ENCODE measurements around the gene GDPD1.
A peak's percentile ranks its signal among the peaks of the same experiment; 100 is the strongest.
"Not testable (repeated sequence)": the region's sequence is repeated elsewhere in the genome, so short reads cannot be mapped to it uniquely, and the experiment has no call there.

The GDPD1 gene

DNA sequence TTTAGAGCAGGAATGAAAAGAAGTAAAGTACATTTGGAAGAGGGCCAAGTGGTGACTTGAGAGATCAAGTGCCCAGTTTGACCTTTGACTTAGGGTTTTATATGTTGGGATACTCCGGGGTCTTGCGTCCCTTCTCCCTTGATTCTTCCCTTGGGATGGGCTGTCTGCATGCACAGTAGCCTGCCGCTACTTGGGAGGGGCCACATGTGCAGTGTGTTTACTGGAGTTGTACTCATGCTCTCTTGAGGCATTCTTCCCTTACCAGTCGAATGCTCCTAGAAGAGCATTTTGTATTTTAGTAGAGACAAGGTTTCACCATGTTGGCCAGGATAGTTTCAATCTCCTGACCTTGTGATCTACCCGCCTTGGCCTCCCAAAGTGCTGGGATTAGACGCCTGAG lies 23.8 kb downstream of the GDPD1 start:
- DNase-seq (ENCODE audit: low read depth in 2 of 2): no peak

DNA sequence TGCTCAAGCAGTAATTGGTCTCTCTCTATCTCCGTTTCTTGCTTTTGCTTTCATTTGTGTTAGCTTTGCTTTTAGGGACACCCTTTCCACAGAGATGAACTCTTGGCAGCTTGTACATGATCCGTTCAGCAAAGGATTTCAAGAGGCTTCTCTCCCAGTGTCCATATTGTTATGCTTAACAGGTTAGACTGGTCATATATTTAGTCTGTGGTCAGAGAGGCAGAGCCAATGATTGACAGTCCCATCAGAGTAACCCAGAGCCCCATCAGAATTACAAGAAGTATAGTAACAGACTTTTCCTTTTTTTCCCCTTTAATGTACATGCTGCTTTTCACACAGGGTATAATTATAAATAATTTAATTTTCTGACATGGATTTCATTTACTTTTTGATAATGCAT lies 34.4 kb downstream of the GDPD1 start:
- no peak for DNase-seq (ENCODE audit: low read depth in 2 of 2)

DNA sequence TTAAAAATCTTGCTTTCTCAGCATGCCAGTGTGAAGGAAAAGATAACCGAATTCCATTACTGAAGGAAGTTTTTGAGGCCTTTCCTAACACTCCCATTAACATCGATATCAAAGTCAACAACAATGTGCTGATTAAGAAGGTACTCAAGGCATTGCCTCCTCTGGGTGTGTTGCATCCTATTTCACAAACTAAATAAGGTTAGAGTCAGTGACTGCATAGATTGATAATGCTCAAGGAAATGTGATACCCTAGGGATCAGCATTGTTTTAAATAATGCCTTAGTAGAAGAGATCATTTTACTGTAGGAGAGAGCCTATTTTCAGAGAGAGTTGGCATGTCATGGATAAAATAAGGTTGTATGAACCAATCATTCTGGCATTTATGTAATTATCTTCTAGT lies 36.8 kb downstream of the GDPD1 start:
- DNase-seq (ENCODE audit: low read depth in 2 of 2): no peak

DNA sequence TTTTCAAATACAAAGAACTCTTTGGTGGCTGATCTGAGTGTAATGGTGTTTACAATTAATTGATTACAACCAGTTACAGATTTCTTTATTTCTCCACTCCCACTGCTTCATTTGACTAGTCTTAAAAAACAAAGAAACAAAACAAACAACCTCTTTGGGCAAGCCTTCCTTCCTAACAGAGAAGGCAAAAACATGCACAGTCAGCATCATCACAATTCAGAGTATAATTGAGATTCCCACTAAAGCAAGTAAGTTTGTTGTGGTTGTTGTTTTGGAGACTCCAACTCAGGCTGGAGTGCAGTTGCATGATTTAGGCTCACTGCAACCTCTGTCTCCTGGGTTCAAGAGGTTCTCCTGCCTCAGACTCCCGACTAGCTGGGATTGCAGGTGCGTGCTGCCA lies 40.4 kb downstream of the GDPD1 start:
- no peak for DNase-seq (ENCODE audit: low read depth in 2 of 2)

DNA sequence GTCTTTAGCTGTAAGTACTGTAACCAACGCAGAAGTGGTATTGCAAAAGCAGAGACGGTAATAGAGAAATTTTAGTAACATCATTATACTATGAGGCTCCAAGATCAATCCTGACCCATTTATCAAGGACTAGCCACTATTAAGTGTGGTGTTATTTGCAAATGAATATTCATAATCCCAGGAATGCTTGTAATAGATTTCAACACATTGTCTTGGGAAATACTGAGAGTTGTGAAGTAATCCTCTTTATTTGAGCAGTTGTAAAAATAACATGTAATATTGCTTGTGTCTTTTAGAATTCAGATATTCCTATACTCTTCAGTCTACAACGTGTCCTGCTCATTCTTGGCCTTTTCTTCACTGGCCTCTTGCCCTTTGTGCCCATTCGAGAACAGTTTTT lies 46.4 kb downstream of the GDPD1 start:
- DNase-seq (ENCODE audit: low read depth in 2 of 2): no peak

DNA sequence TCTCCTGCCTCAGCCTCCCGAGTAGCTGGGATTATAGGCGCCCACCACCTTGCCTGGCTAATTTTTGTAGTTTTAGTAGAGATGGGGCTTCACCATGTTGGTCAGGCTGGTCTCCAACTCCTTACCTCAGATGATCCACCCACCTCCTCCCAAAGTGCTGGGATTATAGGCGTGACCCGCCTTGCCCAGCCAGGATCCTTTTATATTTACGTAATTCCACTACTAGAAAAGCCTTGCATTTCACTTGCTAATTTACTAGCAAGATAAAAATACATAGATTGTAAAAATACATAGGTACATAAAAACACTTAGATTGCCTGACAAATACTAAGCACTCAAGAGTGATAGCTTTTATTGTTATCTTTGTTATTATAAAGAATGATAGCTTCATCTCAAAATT lies 47.5 kb downstream of the GDPD1 start:
- DNase-seq (ENCODE audit: low read depth in 2 of 2): no peak

DNA sequence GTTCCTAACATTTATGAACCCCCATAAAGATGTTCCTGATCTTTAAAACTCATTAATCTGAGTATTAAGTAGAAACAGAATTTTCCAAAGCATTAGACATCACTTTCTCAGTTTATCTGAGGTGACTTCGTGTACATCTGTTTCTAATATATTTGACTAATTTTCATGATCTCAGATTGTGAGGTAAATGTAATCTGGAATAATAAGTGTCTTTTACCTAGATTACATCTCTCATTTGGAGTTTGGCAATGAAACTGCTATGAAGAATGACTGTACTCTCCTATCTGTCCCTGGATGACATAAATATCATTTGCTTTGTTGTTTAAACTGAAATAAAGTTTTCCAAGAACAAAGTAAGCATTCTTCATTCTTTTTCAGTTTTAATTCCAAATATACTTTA lies 55.3 kb downstream of the GDPD1 start:
- no peak for DNase-seq (ENCODE audit: low read depth in 2 of 2)

DNA sequence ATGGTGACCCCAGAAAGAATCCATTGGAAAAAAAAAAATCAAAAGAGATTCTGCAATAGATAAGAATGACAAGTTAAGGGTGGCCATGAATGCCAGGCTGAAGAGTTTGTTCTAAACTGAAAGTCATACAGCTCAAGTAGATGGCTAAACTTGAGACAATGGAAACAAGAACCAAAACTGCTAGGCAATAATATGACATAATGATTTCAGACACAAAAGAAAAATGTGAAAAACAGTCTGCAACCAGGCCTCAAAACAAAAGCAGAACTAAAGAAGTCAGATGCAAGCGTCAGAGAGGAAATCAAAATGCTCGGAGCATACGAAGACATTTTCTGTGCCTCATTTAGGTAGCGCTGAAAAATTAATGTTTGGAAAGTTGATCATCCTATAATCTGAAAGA lies 56.7 kb downstream of the GDPD1 start:
- no peak for DNase-seq (ENCODE audit: low read depth in 2 of 2)

DNA sequence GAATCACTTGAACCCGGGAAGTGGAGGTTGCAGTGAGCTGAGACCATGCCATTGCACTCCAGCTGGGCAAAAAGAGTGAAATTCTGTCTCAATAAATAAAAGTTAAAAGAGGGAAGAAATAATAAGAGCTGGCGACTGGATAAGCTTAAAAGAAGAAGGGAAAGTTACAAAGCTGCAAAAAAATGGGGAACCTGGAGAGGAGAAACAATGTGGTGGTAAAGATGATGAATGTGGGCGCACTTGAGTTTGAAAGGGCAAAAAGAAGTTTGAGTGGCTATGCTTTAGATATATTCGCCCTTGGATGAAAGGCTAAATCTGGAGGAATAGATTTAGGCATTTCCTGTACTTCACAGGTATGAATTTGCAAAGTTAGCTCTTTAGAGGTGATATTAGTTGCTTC lies 58.1 kb downstream of the GDPD1 start:
- DNase-seq (ENCODE audit: low read depth in 2 of 2): no peak

DNA sequence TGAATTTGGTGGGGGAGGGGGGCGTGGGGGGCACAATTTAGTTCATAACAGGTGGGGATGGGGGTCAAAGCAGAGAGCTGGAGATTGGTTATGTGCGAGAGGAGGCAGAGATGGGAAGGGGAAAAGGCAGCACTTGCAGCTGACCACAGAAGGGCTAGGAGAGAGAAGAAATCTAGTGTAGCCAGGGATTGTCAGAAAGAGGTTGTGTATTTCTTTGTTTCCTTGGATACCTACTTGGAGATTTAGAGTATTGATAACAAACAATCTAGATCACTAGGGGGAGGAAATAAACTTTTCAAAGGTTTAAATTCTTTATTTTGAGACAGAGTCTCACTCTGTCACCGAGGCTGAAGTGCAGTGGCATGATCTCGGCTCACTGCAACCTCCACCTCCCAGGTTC lies 64.0 kb downstream of the GDPD1 start:
- DNase-seq (ENCODE audit: low read depth in 2 of 2): no peak

DNA sequence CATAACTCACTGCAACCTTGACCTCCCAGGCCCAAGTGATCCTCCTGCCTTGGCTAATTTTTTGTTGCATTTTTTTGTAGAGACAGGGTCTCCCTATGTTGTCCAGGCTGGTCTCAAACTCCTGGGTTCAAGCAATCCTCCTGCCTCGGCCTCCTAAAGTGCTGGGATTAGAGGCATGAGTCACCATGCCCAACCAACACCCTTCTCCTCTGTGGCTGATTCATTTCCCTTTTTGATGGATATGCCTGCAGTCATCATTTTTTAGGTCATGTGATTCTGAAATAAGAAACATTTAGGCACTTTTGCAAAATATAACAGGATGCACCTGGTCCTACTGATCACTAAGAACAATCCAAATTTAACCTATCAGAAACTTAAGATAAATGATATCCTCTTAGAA lies 67.1 kb downstream of the GDPD1 start:
- DNase-seq (ENCODE audit: low read depth in 2 of 2): no peak

DNA sequence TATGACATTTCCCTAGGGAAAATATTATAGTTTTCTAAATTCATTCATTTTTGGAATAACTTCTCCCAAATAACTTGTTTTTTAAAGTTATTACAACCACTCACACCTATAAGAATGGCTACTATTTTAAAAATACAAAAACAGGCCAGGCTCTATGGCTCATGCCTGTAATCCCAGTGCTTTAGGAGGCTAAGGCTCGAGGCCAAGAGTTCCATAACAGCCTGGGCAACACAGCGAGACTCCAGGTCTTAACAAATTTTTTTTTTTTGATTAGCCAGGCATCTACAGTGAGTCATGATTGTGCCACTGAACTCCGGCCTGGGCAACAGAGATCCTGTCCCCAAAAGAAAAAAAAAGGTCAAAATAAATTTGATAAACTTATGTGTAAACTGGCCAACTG lies 67.6 kb downstream of the GDPD1 start:
- DNase-seq (ENCODE audit: low read depth in 2 of 2): no peak

DNA sequence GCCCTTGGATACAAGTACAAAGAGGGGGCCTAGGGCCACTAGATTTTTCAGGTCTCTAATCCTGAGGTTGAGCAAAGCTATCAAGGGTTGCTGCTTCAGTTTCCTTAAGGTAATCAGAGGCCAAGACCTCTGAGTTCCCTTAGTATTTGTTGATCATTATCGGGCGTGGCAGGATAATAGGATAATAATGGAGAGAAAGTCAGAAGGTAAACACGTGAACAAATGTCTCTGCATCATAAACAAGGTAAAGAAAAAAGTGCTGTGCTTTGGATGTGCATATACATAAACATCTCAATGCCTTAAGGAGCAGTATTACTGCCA lies 69.6 kb downstream of the GDPD1 start:
- no peak for DNase-seq (ENCODE audit: low read depth in 2 of 2)

DNA sequence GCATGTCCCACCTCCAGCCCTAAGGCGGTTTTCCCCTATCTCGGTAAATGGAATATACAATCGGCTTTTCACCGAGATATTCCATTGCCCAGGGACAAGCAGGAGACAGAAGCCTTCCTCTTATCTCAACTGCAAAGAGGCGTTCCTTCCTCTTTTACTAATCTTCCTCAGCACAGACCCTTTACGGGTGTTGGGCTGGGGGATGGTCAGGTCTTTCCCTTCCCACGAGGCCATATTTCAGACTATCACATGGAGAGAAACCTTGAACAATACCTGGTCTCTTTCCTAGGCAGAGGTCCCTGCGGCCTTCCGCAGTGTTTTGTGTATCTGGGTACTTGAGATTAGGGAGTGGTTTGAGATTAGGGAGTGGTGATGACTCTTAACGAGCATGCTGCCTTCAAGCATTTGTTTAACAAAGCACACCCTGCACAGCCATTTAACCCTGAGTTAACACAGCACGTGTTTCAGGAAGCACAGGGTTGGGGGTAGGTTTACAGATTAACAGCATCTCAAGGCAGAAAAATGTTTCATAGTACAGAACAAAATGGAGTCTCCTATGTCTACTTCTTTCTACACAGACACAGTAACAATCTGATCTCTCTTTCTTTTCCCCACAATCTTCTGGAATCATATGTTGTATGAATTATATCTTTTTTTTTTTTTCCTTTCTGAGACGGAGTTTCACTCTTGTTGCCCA lies 70.1 kb downstream of the GDPD1 start:
- not testable (repeated sequence) for DNase-seq (ENCODE audit: low read depth in 2 of 2)

DNA sequence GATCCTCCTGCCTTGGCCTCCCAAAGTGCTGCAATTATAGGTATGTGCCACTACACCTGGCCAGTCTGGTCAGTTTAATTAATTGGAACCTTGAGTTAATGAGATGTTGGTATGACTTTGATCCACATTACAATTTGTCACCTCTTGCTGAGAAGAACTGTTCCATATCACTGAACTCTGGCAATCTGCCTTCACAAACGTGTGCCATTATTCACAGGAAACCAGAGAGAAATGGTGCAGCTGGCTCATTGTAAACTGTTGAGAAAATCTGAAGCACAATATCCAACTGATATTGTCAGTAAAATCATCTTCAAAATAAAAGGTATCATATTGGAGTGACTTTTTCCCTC lies 71.8 kb downstream of the GDPD1 start:
- DNase-seq (ENCODE audit: low read depth in 2 of 2): no peak

DNA sequence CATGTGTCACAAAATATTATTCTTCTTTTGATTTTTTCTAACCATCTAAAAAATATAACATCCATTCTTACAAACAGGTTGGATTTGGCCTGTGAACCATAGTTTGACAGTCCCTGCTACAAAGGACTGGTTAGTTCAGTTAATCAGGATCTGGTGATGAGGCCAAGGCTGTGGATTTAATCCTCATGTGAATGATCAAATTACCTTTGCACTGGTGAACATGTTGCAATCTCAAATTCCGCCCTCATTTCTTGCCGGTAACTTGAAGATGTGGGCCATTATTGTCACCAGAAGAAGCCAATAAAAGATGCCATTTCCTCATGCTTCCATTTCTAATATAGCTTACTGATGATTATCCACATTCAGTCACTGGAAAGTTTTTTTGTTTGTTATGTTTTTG lies 75.9 kb downstream of the GDPD1 start:
- no peak for DNase-seq (ENCODE audit: low read depth in 2 of 2)

DNA sequence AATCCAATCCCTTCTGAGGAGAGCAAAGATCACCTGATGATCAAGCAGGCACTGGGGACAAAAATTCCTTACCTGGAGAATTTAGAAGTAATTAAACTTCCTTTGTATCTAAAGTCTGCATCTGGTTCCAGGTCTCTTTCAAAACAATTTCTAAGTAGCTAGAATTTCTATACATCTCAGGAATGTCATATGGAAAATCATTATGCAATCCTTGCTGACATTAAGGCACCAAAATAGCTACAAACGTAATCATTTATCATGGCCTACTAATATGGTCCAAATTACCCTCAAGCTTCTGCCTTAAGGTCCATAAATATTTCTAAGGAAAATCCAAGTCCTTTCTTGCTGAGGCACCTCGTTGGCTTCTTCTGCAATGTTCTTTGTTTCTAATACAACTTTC lies 78.2 kb downstream of the GDPD1 start:
- DNase-seq (ENCODE audit: low read depth in 2 of 2): peak; percentile 17 to 21

DNA sequence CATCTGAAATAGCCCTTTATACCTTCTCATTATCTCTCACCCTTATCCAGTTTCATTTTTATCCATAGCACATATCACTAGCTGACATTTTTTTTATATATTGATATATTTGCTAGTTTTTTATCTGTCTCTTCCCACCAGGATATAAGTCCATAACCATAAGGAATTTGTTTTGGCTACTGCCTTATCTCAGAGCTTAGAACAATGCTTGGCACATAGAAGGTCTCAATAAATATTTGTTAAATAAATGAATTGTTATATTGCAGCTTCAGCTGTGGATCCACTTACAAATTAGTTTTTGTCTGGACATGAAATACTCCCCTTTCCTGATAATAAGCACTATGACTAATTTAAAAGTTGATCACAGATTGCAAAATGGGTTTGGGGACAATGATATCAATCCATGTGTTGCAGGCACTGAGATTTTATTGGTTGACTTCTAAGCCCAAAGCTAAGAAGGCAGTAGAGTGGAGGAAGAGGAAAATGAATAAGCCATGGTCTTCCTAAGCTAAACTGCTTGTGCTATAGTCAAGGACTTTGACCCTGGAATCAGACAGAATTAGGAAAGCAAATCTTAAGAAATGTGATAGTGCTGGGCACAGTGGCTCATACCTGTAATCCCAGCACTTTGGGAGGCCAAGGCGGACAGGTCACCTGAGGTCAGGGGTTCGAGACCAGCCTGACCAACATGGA lies 79.2 kb downstream of the GDPD1 start:
- DNase-seq (ENCODE audit: low read depth in 2 of 2): no peak

DNA sequence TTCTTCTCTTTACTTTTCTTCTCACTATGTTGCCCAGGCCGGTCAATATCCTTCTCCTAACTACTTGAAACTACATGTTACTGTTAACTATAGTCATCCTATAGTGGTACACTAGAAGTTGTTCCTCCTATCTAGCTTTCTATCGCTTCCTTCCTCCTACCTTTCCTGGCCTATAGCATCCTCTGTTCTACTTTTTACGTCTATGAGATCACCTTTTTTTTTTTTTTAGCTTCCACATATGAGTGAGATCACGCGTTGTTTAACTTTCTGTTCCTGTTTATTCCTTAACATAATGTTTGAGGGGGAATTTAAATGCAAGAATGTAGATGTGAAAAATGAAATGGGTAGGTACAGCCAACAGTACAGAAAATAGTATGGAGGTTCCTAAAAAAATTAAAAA lies 80.6 kb downstream of the GDPD1 start:
- DNase-seq (ENCODE audit: low read depth in 2 of 2): no peak

DNA sequence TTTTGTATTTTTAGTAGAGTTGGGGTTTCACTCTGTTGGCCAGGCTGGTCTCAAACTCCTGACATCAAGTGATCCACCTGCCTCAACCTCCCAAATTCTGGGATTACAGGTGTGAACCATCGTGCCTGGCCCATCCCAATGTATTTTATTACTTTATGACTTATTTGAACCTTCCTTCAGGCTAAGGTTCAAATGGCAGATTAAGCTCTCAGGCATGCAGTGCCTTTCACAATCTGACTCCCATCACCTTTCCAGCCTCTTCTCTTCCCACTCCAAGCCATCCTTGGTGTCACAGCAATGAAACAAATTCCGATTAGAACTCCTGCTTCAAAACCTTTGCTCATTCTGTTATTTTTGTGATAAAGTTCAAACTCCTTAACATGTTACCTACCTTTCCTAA lies 84.5 kb downstream of the GDPD1 start:
- DNase-seq (ENCODE audit: low read depth in 2 of 2): no peak

DNA sequence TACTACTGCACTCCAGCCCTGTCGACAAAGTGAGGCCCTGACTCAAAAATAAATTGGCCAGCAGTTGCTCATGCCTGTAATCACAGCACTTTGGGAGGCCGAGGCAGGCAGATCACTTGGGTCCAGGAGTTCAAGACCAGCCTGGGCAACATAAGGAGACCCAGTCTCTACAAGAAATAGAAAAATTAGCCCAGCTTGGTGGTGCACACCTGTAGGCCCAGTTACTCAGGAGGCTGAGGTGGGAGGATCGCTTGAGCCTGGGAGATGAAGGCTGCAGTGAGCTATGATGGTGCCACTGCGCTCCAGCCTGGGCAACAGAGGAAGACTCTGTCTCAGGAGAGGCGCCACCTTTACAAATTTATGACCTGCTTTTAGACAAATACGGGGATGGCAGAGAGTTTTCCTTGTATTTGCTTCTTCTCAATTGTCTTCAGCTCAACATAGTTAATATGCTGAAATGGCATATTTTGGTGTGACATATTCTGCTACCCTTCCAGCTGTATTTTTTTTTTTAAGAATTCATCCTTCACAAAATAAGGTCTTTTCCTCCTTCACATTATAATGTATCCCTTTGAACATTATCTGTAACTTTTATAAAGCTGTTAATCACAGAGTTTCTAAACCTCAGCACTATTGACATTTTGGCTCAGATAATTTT lies 90.1 kb downstream of the GDPD1 start:
- DNase-seq (ENCODE audit: low read depth in 2 of 2): no peak

DNA sequence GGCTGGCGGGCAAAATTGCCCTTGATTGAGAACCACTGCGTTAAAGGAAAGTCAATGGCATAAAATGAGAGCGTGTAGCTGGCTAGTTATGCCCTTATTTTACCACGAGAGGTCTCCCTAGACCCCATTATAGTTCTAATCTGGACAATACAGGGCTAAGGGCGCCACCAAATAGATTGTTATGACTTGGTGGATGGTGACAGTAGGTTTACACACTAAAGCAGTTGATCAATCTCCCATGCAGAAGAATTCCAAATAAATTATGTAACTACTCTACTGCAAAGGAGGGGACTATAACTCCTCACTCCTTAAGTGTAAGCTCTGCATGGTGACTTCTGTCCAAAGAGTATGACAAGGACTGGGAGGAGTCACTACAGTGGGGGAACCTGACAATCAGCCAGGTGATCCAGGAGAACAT lies 90.7 kb downstream of the GDPD1 start:
- DNase-seq (ENCODE audit: low read depth in 2 of 2): no peak

DNA sequence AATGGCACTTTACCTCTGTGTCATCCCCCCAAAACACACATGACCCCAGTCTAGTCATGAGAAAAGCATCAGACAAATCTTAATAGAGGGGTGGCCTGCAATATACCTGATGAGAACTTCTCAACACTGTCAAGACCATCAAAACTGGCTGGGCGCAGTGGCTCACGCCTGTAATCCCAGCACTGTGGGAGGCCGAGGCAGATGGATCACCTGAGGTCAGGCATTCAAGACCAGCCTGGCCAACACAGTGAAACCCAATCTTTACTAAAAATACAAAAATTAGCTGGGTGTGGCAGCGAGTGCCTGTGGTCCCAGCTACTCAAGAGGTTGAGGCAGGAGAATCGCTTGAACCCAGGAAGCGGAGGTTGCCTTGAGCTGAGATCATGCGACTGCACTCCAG lies 91.2 kb downstream of the GDPD1 start:
- not testable (repeated sequence) for DNase-seq (ENCODE audit: low read depth in 2 of 2)

DNA sequence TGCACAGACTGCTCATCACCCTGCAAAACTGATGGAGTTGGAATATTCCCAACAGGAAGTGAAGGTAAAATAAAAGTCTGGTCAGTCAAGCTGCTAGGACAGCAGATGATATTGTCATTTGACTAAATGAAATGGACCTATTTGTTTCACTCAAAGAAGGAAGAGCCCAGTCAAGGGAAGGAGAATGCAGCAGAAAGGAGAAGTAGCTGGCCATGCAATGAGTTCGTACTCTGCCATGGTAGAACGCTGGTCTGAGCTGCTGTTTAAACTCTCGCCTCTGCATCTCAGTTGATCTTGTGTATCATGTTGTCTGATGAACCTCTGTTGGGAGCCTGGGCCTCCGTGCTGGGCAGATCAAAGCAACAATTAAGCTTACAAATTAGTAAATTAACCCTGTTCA lies 95.6 kb downstream of the GDPD1 start:
- no peak for DNase-seq (ENCODE audit: low read depth in 2 of 2)

Data from fibroblast of skin of left biceps (primary cell).